HG03442 (cell line): ENCODE measurements around the gene CRYBB3.
"Not testable (repeated sequence)": the region's sequence is repeated elsewhere in the genome, so short reads cannot be mapped to it uniquely, and the experiment has no call there.

Experiments used
- ATAC-seq: cut with Tn5 transposase; IDR thresholded peaks from one replicate; pipeline ENCODE4 v1.9.1; 2021; ENCODE audit warnings: mild to moderate bottlenecking, moderate library complexity; ENCODE audit not compliant: unreplicated experiment

CRYBB3 gene

DNA sequence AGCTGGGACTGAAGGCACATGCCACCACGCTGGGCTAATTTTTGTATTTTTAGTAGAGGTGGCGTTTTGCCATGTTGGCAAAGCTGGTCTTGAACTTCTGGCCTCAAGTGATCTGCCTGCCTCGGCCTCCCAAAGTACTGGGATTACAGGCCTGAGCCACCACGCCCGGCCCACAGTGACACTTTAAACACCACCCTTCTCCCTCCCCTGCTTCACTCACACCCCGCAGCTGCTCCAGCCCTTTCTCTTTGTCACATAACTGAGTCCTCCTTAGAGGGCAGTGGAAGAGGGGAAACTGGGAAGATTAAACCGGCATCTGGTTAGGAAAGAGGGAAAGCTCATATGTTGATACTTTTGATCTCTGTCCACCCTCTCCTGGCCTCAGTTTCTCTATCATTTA, 4.9 kb downstream of the CRYBB3 start:
- ATAC-seq, result not testable (repeated sequence)

DNA sequence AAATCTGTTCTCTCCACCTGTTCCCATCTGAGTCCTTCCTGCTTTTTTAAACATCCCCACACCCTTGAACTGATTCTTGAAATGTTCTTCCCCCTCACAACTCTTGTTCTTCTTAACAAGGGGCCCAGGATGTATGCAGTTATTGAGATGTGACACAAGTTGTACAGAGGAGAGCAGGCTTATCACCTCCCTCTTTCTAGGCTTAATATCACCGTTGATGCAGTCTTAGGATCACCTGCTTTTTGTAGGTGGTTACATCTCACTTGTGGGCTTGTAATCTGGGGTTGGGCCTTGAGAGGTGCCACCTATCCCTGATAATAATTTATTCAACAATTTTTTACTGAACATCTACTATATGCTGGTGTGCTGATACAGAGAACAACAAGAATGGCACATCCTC, 6.2 kb downstream of the CRYBB3 start:
- no peak for ATAC-seq

DNA sequence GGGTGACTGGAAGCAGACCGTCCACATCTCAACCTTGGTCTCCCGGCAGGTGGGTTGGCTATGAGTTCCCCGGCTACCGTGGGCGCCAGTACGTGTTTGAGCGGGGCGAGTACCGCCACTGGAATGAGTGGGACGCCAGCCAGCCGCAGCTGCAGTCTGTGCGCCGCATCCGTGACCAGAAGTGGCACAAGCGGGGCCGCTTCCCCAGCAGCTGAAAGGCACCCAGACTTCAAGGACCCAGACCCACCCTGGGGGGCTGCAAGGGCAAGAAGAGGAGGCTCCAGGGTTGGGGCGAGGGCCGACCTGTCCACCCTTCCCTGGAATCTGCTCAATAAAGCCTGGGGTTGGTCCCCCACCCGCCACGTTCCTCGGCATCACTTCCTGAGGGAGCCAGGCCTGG, 7.3 kb downstream of the CRYBB3 start:
- ATAC-seq, result no peak

DNA sequence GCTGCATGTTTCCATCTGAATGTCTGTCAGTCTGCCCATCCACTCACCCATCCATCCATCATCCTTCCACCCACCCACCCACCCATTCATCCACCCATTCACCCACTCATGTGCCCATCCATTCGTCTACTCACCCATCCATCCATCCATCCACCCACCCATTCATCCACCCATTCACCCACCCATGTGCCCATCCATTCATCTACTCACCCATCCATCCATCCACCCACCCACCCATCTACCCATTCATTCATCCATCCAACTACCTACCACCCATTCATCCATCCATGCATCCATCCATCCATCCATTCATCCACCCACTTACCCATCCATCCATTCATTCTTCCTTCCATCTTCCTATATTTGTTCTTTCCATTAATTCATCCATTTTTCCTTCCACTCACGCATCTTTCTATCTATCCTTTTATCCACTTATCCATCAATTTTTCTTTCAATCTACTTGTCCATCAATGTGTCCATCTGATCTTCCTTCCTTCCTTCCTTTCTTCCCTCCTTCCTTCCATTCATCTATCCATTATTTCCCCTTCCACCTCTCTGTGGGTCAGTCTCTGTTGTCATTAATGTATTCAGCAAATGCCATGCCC, 8.0 kb downstream of the CRYBB3 start:
- ATAC-seq, result no peak

DNA sequence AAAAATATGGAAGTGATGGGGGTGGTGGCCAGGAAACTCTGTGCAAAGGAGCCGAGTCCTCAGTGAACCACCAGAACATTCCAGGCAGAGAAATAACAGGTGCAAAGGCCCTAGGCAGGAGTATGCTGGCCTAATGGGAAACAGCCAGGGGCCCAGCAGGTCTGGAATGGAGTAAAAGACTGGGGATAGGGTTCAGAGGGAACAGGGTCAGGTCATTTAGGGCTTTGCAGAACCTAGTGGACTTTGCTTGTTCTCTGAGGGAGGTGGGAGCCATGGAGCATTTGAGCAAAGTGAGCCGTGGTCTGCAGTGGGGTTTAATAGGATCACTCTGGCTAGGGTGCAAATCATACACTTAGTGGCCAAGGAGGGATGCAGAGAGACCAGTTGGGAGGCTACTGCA, 8.7 kb downstream of the CRYBB3 start:
- no peak for ATAC-seq

DNA sequence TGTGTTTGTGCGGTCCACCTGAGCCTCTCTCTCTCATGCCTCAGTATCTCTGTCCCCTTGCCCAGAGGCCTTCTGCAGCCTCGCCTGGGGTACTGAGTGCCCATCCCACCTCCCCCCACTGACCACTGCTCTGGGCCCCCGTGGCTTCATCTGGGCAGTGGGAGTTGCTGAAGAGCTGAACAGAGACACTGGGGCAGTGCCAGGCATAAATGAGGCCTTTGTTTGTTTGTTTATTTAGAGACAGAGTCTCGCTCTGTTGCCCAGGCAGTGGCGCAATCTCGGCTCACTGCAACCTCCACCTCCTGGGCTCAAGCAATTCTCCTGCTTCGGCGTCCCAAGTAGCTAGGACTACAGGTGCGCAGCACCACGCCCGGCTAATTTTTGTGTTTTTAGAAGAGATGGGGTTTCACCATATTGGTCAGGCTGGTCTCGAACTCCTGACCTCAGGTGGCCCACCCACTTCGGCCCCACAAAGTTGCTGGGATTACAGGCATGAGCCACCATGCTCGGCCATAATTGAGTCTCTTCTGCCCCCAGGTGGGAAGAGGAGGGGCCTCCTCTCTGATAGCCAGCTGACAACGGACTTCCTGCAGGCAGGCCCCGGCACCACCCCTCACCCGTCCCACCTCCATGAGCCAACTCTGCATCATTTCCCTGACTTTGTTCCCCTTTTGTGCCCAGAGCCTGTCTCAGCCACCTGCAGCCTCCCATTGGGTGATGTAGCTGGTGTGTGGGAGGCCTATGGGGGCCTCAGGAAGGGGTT, 9.3 kb downstream of the CRYBB3 start:
- no peak for ATAC-seq

DNA sequence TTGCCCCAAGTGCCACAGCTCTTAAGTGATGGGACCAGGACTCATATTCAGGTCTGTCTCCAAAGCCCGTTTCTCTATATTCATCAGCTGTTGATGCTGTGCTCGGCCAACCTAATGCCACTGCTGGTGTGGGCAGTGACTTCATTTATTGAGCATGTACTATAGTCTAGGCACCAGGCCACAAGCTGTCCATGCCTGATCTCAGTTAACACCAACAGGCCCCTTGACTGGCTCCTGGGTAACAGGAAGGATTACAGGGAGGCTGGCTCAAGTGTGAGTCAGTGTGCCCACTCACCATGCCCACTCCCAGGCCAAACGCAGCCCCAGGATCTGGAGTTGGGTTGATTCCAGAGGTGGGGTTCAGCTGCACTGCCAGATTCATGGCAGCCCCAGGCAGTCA, 11.1 kb downstream of the CRYBB3 start:
- no peak for ATAC-seq

DNA sequence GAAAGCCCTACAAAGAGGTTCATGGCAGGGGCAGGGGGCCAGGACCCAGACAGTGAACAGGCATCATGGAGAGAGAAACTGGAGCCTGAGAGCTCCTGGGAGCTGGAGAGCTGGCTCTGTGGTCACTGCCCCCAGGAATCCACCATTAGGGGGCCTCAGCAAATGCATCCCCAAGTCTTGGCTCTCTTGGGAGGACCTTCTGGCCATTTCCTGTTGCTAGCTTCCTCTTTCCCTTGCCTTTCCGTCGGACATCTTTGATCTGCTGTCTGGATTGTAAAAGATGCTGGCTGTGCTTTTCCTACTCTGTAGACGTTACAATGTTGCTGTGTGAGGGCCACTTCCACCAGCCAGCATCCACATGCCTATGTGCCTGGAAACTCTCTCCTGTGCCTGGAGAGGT, 12.7 kb downstream of the CRYBB3 start:
- no peak for ATAC-seq

DNA sequence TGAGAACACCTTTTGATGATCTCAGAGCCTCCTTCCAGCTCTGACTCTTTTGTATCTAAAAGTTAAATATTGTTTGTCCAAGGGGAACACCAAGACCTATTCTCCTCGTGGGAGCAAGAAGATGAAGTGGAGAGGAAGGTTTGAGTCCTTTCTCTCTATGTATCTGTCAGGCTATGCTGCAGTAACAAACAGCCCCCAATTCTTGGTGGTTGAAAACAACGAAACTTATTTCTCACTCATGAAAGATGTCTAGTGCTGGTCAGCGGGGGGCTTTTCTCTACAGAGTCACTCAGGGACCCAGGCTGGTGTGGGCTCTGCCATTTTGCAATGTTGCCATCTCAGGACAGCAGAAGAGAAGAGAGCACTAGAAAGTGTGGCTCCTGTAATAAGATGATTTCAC, 13.6 kb downstream of the CRYBB3 start:
- ATAC-seq, result no peak

DNA sequence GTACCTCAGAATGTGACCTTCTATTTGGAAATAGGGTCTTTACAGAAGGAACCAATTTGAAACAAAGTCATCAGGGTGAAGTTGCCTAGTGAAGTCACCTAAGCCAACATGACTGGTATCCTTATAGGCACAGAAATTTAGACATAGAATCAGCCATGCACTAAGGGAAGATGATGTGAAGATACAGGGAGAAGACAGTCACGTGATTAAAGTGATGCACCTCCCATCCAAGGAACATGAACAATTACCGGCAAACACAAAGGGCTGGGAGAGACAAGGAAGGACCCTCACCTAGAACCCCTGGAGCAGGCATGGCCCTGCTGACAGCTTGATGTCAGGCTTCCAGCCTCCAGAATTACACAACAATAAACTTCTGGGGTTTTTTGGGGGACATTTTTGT, 16.6 kb downstream of the CRYBB3 start:
- ATAC-seq, result no peak

DNA sequence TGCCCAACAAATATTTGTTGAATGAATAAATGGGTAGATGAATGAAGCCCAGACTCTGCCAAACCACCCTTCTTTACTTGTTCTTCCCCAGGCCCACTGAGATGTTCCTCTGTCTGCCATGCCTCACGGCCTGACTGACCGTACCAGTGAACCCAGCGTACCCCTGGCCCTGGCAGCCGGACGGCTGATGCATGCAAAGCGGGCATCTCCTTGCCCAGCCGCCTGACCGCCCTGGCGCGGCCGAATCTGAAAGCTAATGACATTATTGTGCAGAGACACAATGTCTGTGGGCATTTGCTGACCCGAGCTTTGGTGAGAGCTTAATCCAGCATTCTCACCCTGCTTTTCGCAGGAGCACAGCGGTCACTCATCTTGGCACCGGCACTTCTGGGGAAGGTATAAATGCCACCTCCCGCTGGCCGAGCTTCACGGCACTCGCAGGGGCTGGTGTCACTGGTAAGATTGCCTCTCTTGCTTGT, 19.6 kb downstream of the CRYBB3 start, which contains the start of gene CRYBB2:
Gene CRYBB2 (plus strand): TSS at position 429 of the 479 bp plus-strand sequence. CDS start 1,791 bp downstream, outside the sequence.
- no peak for ATAC-seq

DNA sequence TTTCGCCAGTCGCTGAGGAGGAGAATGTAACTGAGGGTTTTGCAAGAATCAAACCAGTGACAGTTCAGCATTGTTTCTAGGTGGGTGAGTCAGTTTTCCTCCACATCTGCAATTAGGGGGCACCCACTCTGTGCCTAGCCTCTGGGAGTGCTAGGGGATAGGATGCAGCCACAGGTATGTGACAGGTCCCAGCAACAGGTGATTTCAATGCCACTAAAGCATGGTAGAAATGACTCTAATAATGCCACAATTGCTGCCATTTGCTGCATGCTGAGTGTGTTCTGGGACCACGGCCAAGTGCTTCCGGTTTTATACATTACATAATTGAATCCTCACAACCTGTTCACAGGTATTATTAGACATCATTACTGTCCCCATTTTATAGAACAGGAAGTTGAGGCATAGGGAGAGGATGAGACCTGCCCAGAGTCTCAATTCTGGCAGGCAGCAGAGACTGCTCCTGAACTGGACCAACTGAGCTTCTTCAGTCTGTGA, 20.3 kb downstream of the CRYBB3 start:
- ATAC-seq, result no peak

DNA sequence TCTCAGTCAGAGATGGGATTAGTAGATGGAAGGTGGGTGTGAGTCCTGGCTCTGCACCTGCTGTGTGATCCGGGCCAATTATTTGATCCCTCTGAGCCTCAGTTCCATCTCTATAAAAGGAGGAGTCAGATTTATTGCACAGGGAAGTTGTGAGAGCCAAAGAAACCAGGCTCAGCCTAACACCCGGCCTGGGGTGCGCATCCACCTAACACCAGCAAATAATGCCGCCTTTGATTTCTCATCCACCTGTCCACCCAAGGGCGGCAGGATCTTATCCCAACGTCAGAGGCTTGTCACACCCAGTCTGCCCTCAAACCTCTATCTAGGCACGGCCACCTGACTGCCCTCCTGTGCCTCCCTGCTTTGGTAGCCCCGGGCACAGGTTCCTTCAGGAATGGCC, 22.1 kb downstream of the CRYBB3 start:
- no peak for ATAC-seq

DNA sequence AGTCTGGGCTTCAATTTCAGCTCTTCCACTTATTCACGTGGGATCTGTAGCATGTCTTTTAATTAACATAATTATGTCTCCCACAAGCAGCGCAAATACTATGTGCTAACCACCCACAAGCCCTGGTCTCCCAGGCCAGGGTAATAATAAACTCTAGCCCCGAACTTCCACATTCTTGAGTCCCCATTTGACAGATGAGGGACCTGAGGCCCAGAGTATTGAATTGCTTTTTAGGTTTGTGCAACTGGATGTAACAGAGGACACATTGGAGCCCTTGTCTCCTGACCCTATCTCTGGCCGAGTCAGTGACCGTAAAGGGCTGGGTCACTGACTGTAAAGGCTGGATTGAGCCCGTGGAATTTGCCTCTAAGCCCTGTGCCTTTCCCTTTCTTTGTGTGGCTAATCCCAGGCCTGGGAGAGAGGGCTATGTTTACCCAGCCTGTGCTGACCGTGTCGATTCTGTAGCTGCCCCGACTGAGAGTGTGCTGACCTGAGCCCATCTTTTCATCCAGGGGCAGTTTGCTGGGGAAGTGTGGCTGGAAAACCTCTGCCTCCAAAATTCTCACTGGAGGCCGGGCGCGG, 23.7 kb downstream of the CRYBB3 start:
- no peak for ATAC-seq

DNA sequence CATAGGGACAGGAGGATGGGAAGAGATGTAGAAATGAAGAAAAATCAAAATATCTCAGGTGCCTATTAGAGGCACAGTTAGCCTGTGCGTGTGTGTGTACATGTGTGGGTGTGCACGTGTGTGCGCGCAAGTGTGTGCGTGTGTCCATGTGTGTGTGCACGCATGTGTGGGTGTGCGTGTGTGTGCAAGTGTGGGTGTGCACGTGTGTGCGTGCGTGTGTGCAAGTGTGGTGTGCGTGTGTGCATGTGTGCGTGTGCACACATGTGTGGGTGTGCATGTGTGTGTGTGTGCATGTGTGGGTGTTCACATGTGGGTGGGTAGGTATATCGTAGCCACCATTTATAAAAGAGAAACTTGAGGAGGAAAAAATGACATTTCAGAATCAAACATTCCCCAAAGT, 29.2 kb downstream of the CRYBB3 start:
- ATAC-seq, result no peak

DNA sequence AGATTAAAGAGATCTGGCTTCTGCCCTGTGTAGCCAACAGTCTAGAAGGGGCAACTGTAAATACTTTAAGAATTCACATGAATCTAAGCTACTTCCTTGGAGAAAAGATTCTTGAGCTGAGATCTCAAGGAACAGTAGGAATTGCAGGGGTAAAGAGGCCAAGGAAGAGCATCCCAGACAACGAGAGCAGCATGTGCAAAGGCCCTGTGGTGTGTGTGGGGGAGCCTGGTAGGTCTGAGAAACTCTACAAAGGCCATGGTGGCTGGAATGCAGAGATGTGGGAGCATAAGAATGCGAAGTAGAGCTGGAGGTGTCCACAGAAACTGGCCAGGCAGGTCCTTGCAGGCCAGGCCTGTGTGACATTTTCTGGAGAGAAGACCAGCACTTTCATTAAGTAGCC, 31.1 kb downstream of the CRYBB3 start:
- not testable (repeated sequence) for ATAC-seq

DNA sequence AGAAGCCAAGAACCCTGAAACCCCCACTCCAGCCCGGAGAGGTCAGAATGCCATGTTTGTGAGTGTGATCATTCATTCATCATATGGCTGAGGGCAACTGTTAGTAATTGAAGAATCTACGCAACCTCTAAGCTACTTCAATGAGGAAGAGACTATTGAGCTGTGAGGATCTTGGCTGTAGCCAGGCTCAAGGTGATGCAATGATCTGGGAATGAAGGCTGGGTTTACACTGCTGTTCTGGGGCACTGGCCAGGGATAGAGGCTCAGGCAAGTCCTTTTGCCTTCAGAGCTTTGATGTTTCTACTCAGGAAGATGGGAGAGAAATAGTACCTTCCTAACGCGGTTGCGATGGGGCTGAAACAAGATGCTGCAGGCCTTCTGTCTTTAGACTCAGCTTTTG, 32.6 kb downstream of the CRYBB3 start:
- ATAC-seq, result no peak

DNA sequence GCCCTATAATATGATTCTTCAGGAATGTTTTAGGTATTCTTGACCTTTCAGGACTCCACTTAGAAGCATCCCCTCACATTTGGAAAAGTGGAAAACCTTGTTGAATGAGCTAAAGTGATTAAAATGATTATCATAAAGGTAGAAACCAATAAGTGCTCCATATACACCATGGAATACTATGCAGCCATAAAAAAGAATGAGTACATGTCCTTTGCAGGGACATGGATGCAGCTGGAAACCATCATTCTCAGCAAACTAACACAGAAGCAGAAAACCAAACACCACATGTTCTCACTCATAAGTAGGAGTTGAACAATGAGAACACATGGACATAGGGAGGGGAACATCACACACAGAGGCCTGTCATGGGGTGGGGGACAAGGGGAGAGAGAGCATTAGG, 34.0 kb downstream of the CRYBB3 start:
- not testable (repeated sequence) for ATAC-seq

DNA sequence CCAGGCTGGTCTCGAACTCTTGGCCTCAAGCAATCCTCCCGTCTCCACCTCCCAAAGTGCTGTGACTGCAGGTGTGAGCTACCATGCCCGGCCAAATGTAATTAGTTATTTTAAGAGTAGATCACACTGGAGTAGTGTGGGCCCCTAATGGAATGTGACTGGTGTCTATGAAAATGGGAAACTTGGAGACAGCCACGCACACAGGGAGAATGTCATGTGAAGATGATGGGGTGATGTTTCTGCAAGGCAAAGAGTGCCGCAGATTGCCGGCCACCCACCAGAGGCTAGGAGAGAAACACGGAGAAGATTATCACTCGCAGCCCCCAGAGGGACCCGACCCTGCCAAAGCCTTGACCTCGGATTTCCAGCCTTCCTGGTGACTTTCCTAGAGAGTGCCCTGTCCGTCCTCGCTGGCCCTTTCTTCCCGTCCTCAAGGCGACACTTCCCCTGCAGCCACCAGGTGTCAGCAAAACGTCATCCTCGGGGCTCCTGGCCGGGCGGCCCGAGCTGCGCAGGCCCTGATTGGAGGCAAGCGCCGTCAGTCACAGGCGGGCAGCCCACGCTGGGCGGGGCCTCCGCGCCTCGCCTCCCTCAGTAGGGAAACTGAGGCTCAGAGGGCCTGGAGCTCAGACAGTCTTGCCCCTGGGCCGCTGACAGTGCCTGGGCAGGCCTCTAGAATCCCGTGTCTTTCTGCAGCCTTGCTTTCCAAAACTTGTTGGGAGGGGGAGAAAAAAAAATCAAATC, 36.1 kb downstream of the CRYBB3 start:
- peak; percentile 54 for ATAC-seq

DNA sequence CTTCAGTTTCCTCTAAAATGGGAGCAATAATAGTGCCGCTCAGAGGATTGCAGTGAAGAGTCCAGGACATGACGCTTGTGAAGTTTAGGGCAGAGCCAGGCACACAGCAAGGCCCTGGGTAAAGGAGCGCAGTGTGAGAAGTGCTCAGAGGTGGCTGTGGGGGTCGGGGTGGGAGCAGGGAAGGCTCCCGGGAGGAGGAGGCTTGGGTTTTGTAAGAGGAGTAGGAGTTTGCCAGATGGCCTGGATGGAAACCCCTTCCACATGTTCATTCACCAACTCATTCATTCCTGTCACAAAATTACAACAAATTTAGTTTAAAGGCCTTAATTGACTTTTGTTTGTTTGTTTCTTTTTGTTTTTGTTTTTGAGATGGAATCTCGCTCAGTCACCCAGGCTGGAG, 36.8 kb downstream of the CRYBB3 start:
- ATAC-seq, result no peak

DNA sequence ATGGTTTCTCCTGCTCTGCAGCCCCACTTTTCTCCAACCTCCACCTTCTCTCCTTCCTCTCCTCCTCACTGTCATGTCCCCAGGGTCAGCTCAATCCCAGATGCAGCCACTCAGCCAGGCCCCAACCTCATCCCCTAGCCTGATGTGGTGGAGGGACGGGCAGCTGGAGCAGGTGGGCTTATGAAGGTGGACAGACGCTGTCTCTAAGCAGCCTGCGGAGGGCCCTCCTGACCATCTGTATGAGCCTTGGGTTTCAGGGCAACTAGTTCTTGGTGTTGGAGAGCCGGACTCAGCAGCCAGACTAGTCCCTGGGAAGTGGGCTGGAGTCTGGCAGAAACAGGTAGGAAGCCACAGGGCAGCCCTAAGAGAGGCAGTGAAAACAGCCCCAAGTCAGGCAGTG, 37.8 kb downstream of the CRYBB3 start:
- no peak for ATAC-seq
